RWPE1 (cell line): ENCODE results near the gene EIF2B2.

Experiments
- CTCF ChIA-PET: fragments of 350-600 bp; sonication (Branson Sonifier 250); formaldehyde crosslinking; extraction: SDS; loops from one replicate; lab custom pipeline; 2021; lab: Yijun Ruan, JAX
- POLR2A ChIA-PET: fragments of 400-600 bp; formaldehyde crosslinking; extraction: SDS; loops from one replicate; lab custom pipeline; 2020; ENCODE audit warnings: antibody characterized with exemption; ENCODE audit not compliant: low non-redundant PET; lab: Yijun Ruan, JAX
- DNase-seq: peaks from one replicate; pipeline ENCODE4 v3.0.0; 2012; ENCODE audit warnings: low spot score
- H3K27ac ChIP-seq: fragments of 450-650 bp; 2 replicates; pipeline ENCODE4 v1.5.1; 2017
- TF ChIP-seq, protein P1 (sequence below): fragments of 450-650 bp; conservative IDR thresholded peaks from 2 replicates; pipeline ENCODE4 v1.5.1; 2017; ENCODE audit warnings: low read depth, mild to moderate bottlenecking

The EIF2B2 gene

DNA sequence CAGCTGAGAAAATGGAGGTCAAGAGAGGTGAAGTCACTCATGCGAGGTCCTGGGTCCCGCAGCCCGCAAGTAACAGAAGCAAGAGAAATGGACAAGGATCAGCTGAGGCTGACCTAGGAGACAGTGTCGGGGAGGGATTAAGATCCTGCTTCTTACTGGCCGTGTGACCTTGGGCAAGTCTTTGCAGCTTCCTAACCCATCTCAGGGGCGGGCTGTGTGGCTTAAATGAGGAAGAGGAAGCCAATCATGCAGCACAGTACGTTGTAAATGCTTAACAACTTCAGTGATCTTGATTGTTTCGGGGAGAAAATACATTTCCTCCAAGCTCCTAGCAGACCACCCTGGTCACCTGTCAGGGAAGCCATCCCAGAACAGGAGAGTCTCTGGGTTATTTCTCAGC lies 40.2 kb upstream of the EIF2B2 start:
- POLR2A ChIA-PET = no interaction called here
- TF ChIP-seq, protein P1, sequence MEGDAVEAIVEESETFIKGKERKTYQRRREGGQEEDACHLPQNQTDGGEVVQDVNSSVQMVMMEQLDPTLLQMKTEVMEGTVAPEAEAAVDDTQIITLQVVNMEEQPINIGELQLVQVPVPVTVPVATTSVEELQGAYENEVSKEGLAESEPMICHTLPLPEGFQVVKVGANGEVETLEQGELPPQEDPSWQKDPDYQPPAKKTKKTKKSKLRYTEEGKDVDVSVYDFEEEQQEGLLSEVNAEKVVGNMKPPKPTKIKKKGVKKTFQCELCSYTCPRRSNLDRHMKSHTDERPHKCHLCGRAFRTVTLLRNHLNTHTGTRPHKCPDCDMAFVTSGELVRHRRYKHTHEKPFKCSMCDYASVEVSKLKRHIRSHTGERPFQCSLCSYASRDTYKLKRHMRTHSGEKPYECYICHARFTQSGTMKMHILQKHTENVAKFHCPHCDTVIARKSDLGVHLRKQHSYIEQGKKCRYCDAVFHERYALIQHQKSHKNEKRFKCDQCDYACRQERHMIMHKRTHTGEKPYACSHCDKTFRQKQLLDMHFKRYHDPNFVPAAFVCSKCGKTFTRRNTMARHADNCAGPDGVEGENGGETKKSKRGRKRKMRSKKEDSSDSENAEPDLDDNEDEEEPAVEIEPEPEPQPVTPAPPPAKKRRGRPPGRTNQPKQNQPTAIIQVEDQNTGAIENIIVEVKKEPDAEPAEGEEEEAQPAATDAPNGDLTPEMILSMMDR = no peak
- no peak overlapping the region for H3K27ac ChIP-seq
- CTCF ChIA-PET = interaction anchor here (0.8 kb wide), 1 partner anchor 8 kb away, joined by 5 read pairs; no protein-coding TSS in a partner anchor
- DNase-seq = no peak

DNA sequence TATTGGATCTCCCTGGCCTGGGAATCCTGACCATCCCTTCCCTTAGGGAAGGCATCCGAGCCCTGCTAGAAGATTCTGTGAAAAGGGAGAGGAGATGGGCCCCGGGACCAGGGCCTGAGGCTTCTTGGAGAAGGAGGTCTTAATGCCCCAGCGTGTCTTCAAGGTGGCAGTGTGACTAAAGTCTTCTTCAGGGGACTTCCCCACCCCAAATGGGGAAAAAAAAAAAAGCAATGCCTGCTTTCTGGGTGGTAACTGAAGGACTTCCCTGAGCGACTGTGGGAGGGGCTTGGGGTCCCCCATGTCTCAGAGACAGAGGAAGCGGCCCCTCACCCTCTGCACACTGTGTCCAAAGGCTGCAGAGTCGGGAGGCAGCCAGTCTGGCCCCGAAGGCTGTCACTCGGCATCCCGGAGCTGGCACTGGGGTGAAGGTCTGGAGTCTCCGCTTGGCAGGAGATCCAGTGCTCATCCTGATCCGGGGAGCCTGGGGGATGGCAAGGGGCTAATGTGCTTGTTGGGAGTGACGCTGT lies 39.5 kb upstream of the EIF2B2 start:
- TF ChIP-seq, protein P1 = no peak
- ChIA-PET POLR2A (no interaction called here), CTCF (no interaction called here)
- no peak for DNase-seq
- H3K27ac ChIP-seq = peak overlapping the region; percentile 52

DNA sequence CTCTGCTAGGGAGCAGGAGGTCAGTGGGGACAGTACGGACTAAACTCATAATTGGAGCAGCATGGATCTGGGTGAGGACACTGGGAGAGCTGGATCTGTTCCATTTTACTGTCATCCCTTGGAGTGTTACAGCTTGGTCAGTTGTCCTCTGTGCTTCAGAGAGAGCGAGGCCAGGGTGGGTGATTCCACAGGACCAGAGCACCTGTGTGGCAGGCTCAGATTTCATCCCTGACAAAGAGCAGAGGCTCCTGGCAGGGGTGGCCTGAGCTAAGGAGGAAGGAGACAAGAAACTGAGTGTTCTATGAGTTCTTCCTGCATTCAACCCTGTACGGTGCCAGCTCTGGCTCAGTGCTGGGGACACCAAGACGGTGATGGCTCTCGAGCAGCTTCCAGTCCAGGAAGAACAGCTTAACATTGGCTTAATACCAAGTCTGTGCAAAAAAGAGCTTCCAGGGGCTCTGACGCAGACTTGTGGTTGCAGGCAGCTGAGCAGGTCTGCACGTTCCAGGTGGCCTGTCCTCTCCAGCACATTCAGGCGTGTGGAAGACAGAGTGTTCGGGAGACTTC lies 38.9 kb upstream of the EIF2B2 start:
- ChIA-PET CTCF (no interaction called here), POLR2A (no interaction called here)

DNA sequence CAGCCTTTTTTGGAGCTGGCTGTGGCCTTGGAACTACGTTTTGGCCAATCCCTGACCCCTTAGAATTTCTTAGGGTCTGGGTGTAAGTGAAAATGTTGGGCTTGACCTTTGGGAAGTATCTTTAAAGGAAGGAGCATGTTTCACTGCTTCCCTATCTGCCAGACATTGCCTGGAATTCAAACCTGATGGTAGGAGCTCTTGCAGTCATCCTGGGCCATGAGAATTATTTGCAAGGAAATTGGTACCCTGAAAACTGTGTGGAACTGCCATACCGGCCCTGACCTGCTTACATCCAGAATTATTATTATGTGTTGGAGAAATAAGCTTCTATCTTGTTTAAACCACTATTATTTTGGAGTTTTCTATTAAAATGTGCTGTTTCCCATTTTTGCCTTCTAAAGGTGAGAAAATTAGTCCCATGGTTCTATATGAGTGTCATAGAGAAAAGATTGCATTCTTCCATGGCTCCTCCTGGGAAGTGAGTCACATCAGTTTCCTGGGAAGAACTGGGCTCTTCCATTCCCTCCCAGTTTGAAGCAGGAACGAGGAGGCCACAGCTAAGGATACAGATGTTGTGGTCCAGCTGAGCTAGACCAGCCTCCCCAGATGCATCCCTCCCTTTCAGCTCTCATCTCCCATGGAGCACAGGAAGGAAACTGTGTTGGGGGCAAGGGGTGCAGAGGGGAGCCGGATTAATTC lies 37.8 kb upstream of the EIF2B2 start:
- POLR2A ChIA-PET = no interaction called here
- TF ChIP-seq, protein P1 = no peak
- peak overlapping the region; percentile 81 for H3K27ac ChIP-seq
- DNase-seq = peak; percentile 61
- CTCF ChIA-PET = interaction anchor here (0.6 to 1.2 kb wide), 4 partner anchors 8 to 789 kb away, joined by 3 to 4 read pairs (median 4); partner anchors contain the start of gene PGF

More for the DNA sequence above, 38.9 kb upstream of the EIF2B2 start:
- TF ChIP-seq, protein P1 = no peak
- H3K27ac ChIP-seq = peak overlapping the region; percentile 52
- DNase-seq = no peak

DNA sequence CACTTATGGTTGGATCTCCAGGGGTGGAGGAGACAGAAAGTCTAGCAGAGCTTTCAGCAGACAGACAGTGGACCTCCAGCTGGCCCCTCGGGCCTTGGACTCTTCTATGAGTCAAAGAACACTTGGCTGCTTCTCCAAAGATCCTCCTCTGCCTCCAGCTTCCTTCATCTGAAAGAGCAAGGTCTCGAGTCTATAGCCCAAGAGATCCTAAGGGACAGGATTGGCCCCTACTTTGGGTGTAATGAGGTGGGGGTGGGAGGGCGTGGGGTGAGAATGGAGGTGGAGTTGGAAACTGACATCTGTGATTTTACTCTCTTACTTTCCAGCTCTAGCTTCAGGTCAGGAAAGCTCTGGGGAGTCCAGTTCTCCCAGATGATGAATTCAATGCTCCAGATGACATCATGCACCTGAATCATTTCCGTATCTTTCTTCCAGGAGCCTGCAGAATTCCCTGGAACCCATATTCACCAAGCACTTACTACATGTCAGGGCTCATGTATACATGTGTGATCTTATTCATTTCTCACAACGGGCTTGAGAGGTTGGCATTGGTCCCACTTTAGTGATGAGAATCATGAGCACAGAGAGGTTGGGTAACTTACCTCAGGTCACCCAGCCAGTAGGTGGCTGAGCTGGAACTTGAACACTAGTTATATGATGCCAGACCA lies 37.1 kb upstream of the EIF2B2 start:
- DNase-seq = peak; percentile 88
- ChIA-PET CTCF (interaction anchor here (0.7 to 1.2 kb wide), 2 partner anchors 10 to 789 kb away, joined by 4 read pairs; partner anchors contain the start of gene PGF), POLR2A (no interaction called here)
- peak overlapping the region; percentile 81 for H3K27ac ChIP-seq
- TF ChIP-seq, protein P1 = no peak

DNA sequence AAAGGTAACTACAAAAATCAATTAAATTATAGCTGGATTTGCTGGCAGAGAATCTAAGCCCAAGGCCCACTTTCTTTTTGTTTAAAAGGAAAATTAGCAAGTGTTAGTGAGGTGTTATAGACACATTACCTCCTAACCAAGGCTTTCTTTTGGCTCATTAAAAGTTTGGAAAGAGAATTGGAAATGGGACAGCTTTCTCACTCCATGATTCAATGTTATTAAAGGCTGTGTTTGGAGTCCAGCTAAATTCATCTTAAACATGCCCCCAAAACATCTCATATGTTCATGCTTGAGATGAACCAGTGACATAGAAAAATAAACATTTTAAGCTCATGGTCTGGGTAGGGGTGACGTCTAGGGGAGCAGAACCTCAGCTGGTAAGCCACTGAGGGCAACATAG lies 33.9 kb upstream of the EIF2B2 start:
- TF ChIP-seq, protein P1 = no peak
- CTCF ChIA-PET = interaction anchor here (0.6 to 0.7 kb wide), 4 partner anchors 10 to 584 kb away, joined by 3 to 6 read pairs (median 5); no protein-coding TSS in a partner anchor
- no peak overlapping the region for H3K27ac ChIP-seq
- POLR2A ChIA-PET = no interaction called here
- DNase-seq = no peak
